GM21390 (cell line): ENCODE results near the gene SMAD7.
A peak's percentile ranks its signal among the peaks of the same experiment; 100 is the strongest.

Source experiments
- ATAC-seq: cut with Tn5 transposase; IDR thresholded peaks from one replicate; pipeline ENCODE4 v1.9.1; 2021; ENCODE audit not compliant: unreplicated experiment

The SMAD7 gene, protein sequence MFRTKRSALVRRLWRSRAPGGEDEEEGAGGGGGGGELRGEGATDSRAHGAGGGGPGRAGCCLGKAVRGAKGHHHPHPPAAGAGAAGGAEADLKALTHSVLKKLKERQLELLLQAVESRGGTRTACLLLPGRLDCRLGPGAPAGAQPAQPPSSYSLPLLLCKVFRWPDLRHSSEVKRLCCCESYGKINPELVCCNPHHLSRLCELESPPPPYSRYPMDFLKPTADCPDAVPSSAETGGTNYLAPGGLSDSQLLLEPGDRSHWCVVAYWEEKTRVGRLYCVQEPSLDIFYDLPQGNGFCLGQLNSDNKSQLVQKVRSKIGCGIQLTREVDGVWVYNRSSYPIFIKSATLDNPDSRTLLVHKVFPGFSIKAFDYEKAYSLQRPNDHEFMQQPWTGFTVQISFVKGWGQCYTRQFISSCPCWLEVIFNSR

DNA sequence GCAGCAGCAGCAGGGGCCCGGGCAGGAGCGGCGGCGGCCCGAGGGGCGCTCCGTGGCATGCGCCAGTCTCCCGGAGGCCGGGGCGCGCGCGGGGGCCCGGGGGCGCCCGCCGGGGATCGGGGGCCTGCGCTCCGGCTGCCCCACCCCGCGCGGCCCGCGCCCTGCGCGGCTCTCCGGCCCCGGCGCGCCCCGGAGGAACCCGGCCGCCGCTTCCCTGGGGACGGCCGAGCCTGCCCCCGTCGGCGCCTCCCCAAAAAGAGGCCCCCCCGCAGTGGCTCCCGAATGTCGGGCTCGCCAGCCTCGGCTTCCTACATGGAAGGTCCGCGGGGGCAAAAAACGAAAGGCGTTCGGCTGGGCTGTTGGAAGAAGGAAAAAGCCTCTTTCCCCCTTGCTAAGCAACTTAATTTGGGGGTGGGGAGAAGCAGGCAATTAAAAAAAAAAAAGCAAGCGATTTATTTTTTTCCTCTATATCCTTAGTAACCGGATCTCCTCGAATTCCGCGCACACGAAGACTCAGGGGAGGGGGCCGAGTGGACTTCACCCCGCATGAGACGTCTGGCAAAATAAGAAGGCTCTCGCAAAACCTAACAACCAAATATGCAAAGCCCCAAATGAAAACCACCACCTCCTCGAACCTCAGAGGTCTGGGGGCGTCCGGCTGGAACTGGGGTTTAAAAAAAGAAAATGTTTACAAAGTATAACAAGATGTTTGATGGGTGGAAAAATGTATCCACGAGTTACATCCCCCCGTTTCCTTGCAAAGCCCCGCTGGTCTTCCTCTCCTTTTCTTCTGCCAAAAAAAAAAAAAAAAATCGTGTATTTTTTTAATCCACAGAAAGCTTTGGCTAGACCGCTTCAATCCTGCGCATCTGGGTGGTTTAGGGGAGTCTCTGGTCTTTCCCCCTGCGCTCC, at the start of gene SMAD7:
SMAD7 (minus strand) TSS at position 430 of the 912 bp plus-strand sequence. CDS start 541 bp downstream, outside the sequence.
- no peak for ATAC-seq

- ATAC-seq = no peak
Measured at GRCh38 chr18:48999569-48999968, 48.8 kb upstream of the SMAD7 start.

DNA sequence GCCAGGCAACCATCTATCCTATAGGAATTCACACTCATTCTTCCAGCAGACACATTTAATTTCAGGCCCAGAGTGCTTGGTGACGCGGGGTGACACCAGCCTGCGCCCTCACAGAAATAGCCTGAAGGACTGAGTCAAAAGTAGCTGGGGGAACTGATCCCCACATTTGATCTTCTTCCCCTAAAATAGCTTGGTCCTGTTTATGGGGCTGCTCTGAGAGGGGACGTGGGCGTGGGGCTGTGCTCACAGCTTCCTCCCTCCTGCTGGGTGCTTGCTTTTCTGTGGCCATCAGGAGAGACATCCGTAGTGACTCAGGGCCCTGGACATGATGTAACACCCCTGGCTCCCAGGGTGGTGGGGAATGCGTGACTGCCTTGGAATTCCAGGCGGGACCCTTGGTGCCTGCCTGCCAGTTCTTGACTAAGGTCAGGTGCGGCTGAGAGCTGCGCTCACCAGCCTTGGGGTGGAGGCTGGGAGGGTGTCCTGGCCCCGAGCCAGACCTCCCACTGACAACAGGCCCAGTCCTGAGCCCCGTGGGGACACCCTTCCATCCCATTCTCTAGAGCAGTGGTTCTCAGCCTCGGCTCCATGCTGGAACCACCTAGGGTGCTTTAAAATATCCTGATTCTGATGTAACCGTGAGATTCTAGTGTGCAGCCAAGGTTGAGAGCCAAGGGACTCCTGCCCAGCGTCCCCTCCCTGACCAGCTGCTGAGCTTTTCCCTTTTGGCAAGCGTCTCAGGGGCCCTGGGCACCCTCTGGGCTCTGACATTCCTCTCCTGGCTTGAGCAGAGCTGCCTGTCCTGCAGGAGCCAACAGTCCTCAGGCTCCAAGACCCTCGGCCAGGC, 47.4 kb upstream of the SMAD7 start:
- no peak for ATAC-seq

DNA sequence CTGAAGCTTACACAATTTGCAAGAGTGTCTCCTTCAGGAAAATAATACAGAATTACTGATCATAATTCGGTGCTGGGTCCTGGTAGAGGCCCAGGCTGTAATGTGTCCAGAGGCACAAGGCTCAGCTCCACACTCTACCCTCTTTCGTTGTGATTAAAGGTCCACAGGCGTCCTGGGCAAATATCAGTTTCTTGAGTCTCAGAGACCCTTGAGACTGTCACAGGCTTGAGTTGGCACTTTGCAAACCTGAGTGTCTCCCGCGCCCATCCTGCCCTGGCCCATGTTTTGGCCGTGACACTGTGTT, 46.9 kb upstream of the SMAD7 start:
- ATAC-seq = no peak

DNA sequence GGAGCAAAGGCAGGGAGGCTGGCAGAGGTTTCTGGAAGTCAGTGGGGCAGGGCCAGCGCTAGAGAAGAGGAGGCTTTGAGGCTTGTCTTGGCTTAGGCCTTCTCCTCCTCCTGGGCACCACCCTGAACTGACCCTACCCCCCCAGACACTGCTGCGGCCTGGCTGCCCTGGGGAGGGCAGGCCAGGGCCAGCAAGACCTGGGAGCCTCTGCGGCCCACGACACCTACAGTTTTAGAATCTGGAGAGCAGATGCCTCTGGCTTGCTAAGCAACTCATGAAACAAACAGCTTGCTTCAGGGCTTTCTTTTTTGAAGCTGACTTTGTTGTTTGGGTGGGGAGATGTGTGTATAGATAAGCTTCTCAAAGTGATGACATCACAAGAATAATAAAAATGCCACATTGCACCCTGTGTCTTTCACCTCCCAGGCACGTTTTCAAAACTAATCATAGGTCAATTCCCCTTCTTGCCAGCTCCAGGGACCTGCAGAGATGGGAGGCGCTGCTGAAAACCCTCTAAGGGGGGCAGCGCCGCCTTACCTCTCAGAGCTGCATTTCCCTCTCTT, 46.2 kb upstream of the SMAD7 start:
- no peak for ATAC-seq

DNA sequence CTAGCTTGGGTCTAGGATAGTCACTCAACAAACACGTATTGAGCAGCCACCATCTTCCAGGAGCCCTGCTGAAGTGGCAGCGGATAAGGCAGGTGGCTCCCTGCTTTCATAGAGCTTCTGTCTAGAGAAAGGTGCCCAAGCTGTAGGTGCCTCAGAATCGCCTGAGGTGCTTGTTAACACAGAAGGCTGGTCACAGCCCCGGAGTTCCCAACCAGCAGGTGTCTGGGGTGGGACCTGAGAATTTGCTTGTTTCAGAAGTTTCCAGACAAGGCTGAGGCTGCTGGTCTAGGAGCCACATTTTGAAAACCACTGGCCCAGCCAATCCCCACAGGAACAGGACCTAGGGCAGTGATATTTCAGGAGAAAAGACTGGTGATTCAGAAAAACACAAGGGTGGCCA, 45.3 kb upstream of the SMAD7 start:
- no peak for ATAC-seq

DNA sequence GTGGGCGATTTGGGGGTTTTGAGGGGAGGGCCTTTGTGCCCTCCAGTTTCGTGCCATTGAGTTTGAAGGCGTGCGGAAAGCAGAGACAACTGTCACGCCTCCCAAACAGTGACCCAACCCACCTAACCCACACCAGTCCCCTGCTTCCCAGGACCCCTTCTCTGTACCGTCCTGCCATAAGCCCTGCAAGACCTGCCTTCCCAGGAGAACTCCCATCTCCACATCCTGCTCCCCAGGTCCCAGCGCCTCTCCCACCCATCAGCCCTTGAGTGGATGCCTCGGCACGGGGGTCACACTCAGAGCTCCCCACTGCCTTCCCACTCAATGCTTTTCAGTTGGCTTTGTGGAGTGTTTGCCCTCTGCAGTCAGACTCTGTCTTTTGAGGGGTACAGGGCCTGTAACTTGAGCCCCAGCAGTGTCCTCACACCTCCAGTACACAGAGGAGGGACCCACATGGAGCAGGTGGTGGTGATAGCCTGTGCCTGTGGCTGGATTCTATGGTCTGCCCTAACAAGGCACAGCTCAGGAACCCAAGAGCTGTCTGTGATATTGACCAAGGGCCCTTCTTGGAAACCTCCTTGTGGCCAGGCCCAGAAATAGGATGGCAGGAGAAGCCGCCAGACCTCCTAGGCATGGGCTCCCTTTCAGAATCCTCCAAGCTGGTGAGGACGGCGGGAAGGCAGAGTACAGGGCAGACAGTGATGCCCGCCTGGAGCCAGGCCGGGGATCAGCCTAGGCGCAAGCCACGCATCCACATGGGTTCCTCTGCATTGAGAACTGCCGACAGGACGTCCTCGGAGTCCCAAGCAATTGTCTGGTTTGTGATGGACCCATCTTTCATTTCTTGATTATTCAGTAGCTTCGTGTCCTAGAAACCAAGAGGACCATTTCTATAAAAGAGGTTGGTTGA, 44.4 kb upstream of the SMAD7 start:
- no peak for ATAC-seq

DNA sequence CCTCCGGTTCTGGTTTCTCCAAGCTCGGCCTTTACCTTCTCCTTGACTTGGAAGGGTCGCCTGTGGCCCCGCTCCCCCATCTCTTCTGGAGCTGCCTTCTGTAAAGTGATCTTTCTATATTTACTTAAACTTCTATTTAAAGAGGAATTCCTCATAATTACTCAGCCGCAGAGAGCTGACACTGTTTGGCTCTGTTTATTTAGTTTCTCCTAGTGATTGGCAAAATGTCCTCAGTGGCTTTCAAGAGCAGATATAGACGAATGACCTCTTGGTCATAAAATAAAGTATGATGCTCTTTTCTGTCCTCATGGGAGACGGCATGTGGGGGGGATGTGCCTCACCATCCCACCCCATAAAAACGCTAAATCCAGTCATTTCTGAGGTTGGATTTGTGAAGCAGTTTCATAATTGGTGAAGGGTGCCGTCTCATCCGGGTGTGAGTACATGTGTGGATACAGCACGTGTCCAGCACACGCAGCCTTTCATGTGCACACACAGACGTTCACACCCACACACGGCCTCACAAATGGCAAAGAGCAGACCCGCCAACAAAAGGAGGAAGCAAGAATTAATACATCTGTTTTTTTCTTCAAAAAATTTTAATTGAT, 43.4 kb upstream of the SMAD7 start:
- no peak for ATAC-seq

- no peak for ATAC-seq
Measured at GRCh38 chr18:48993586-48993985, 42.8 kb upstream of the SMAD7 start.

- ATAC-seq = peak; percentile 74
Measured at GRCh38 chr18:48992791-48993555, 42.2 kb upstream of the SMAD7 start.

GRCh38 chr18:48992133-48992532, 41.4 kb upstream of the SMAD7 start:
- no peak for ATAC-seq

- no peak for ATAC-seq
Measured at GRCh38 chr18:48991676-48992075, 40.9 kb upstream of the SMAD7 start.

- no peak for ATAC-seq
Measured at GRCh38 chr18:48991319-48991660, 40.5 kb upstream of the SMAD7 start.

- ATAC-seq = no peak
Measured at GRCh38 chr18:48990481-48991318, 39.9 kb upstream of the SMAD7 start.

- no peak for ATAC-seq
Measured at GRCh38 chr18:48989304-48990303, 38.8 kb upstream of the SMAD7 start.

DNA sequence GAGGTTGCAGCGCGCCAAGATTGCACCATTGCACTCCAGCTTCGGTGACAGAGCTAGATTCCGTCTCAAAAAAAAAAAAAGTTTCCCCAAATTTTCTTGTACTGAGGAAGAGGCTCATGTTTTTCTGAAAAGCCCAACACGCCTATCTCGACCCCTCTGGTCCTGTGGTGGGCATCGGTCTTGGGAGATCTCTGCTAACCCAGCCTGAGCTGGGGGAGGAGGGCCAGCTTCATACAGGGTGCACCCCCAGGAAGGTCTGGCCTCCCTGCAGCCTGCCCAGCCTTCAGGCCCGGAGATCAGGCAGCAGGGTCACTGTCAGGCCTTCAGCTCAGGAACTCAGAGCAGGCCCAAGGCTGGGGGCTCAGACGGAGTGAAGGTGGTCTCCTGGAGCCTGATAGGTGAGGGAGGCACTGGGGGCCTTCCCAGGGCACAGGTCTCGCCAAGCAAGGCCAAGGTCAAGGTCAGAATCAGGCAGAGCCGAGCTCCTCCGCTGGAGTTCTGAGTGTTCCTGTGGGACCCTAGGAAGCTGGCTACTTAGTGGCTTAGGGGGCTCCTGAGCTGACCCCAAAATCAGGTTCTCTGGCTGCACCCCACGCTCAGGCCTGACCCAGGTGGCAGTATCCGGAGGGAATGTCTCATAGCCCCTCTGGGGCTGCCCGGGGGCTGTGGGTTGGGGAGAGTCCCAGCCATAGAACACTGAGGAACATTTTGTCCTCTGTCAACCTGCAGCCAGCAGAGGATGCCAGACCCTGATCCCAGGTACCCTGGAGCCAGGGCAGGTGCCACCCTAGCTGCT, 37.9 kb upstream of the SMAD7 start:
- ATAC-seq = no peak
